B cell (primary cell): ENCODE measurements around the gene ACBD4.

Experiments
- EZH2 ChIP-seq: IDR thresholded peaks from 2 replicates; pipeline ENCODE4 v1.6.1; 2012; ENCODE audit warnings: borderline replicate concordance, low read depth, mild to moderate bottlenecking, moderate library complexity, low read length; ENCODE audit not compliant: insufficient read depth, poor library complexity, severe bottlenecking
- TF ChIP-seq, protein P1 (sequence below): fragments of 200-600 bp; IDR thresholded peaks from one replicate; pipeline ENCODE4 v1.8.0; 2022; ENCODE audit warnings: antibody characterized with exemption, mild to moderate bottlenecking

DNA sequence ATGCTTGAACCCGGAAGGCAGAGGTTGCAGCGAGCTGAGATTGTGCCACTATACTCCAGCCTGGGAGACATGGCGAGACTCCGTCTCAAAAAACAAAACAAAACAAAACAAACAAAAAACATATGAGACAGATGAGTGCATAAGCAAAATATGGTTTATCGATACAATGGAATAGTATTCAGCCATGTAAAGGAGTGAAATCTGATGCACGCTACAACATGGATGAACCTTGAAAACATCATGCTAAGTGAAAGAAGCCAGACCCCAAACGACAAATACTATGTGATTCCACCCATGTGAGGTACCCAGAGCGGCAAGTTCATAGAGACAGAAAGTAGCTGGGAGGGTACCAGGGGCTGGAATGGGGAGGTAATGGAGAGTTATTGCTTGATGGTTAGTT is 10.0 kb upstream of the ACBD4 start:
- TF ChIP-seq, protein P1, sequence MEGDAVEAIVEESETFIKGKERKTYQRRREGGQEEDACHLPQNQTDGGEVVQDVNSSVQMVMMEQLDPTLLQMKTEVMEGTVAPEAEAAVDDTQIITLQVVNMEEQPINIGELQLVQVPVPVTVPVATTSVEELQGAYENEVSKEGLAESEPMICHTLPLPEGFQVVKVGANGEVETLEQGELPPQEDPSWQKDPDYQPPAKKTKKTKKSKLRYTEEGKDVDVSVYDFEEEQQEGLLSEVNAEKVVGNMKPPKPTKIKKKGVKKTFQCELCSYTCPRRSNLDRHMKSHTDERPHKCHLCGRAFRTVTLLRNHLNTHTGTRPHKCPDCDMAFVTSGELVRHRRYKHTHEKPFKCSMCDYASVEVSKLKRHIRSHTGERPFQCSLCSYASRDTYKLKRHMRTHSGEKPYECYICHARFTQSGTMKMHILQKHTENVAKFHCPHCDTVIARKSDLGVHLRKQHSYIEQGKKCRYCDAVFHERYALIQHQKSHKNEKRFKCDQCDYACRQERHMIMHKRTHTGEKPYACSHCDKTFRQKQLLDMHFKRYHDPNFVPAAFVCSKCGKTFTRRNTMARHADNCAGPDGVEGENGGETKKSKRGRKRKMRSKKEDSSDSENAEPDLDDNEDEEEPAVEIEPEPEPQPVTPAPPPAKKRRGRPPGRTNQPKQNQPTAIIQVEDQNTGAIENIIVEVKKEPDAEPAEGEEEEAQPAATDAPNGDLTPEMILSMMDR = no peak
- no peak for TF ChIP-seq EZH2
